Measurements from ENCODE around the gene REXO5.

DNA sequence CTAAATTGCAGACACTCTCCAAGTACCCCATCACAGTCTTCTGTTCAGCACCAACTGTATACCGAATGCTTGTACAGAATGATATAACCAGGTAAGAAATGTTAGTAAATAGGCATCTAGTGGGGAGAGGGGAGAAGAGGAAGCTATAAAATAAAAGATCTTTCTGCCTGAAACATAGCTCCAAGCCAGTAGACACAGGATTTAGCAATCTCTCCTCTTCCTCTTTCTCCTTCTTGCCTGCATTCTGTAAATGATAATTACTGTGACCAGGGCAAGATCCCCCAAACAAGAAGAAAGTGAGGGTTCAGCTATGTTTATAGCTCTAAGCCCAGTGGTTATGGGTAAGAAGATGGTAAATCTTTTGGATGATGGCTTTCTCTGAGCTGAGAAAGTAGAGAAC, 24.6 kb upstream of the REXO5 start:
- TF ChIP-seq POLR2AphosphoS5 (IDR thresholded peaks at IDR 0.05) (no peak), POLR2A (IDR thresholded peaks at IDR 0.05) (no peak)
- TF ChIP-seq, protein P1, sequence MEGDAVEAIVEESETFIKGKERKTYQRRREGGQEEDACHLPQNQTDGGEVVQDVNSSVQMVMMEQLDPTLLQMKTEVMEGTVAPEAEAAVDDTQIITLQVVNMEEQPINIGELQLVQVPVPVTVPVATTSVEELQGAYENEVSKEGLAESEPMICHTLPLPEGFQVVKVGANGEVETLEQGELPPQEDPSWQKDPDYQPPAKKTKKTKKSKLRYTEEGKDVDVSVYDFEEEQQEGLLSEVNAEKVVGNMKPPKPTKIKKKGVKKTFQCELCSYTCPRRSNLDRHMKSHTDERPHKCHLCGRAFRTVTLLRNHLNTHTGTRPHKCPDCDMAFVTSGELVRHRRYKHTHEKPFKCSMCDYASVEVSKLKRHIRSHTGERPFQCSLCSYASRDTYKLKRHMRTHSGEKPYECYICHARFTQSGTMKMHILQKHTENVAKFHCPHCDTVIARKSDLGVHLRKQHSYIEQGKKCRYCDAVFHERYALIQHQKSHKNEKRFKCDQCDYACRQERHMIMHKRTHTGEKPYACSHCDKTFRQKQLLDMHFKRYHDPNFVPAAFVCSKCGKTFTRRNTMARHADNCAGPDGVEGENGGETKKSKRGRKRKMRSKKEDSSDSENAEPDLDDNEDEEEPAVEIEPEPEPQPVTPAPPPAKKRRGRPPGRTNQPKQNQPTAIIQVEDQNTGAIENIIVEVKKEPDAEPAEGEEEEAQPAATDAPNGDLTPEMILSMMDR (IDR thresholded peaks at IDR 0.05) = no peak
